Liver (tissue), 3 donors: Measurements from ENCODE around the gene RANBP6.

Experiments used
- ATF3 ChIP-seq: IDR thresholded peaks from 2 replicates; pipeline ENCODE4 v1.6.1; 2016; ENCODE audit warnings: antibody characterized with exemption
- CTCF ChIP-seq: fragments of 150-350 bp; IDR thresholded peaks from 2 replicates; pipeline ENCODE4 v1.5.1; 2017; ENCODE audit warnings: improper control_type of control experiment, low read depth, low read length; ENCODE audit not compliant: missing input control
- GABPA ChIP-seq, 2 donors: IDR thresholded peaks in 1 of 2; conservative IDR thresholded peaks in 1 of 2; 2 replicates each; pipeline ENCODE4 v1.6.1; 2016; ENCODE audit warnings: antibody characterized with exemption in 2 of 2, mild to moderate bottlenecking in 1 of 2, moderate library complexity in 1 of 2
- HNF4G ChIP-seq: IDR thresholded peaks from 2 replicates; pipeline ENCODE4 v1.6.1; 2016; ENCODE audit warnings: antibody characterized with exemption
- NR2F2 ChIP-seq: IDR thresholded peaks from 2 replicates; pipeline ENCODE4 v1.6.1; 2016; ENCODE audit warnings: antibody characterized with exemption
- RAD21 ChIP-seq, 2 donors: IDR thresholded peaks; 2 replicates each; pipeline ENCODE4 v1.6.1; 2016; ENCODE audit warnings: antibody characterized with exemption in 2 of 2, mild to moderate bottlenecking in 2 of 2
- RXRA ChIP-seq, 2 donors: IDR thresholded peaks; 2 replicates each; pipeline ENCODE4 v1.6.1; 2017 to 2018; ENCODE audit warnings: antibody characterized with exemption in 2 of 2, mild to moderate bottlenecking in 1 of 2
- TAF1 ChIP-seq: conservative IDR thresholded peaks from 2 replicates; pipeline ENCODE4 v1.6.1; 2016; ENCODE audit warnings: antibody characterized with exemption, mild to moderate bottlenecking
- YY1 ChIP-seq: IDR thresholded peaks from 2 replicates; pipeline ENCODE4 v1.6.1; 2016; ENCODE audit warnings: antibody characterized with exemption, mild to moderate bottlenecking
- TF ChIP-seq, protein P1 (sequence below): IDR thresholded peaks from 2 replicates; pipeline ENCODE4 v1.6.1; 2016; ENCODE audit warnings: antibody characterized with exemption
- donor health status: healthy.
- donor health status: healthy.

- TF ChIP-seq CTCF (peak; percentile 75), GABPA (IDR thresholded peaks at IDR 0.05 in 1 of 2, conservative IDR thresholded peaks at IDR 0.05 in 1 of 2) (no peak), TAF1 (no peak), RXRA (IDR thresholded peaks at IDR 0.05) (no peak), RAD21 (IDR thresholded peaks at IDR 0.05) (peak; percentile 91 to 93), ATF3 (no peak), YY1 (no peak), NR2F2 (no peak), HNF4G (no peak)
- TF ChIP-seq, protein P1, sequence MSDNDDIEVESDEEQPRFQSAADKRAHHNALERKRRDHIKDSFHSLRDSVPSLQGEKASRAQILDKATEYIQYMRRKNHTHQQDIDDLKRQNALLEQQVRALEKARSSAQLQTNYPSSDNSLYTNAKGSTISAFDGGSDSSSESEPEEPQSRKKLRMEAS, result peak; percentile 2
These were observed 39.8 kb upstream of the RANBP6 start for GRCh38 chr9:6055216-6055615.
